Stomach (tissue), 9 donors: ENCODE results near the gene SARS2. TPM values are rescaled to one million over a fixed set of nuclear protein-coding genes. Genes with fewer than 3 reads are reported as not detected.

ENCODE experiments used
- DNase-seq, 2 donors: peaks; one replicate each; pipeline versions ENCODE4 v3.0.0 to v3.0.0-alpha.2; 2013 to 2019
- H3K27ac ChIP-seq, 5 donors: fragments of 200-600 bp in 4 of 5; sonication (generic) in 4 of 5; one replicate each; pipeline ENCODE4 v1.5.1; 2013 to 2019; ENCODE audit warnings: mild to moderate bottlenecking in 1 of 5, moderate library complexity in 1 of 5
- H3K27me3 ChIP-seq, 3 donors: fragments of 200-600 bp; sonication (generic); one replicate each; pipeline ENCODE4 v1.5.1; 2017 to 2019; ENCODE audit warnings: mixed run types in 1 of 3
- H3K36me3 ChIP-seq, 4 donors: fragments of 200-600 bp; sonication (generic); 1 replicate in 3 of 4; 2 replicates in 1 of 4; pipeline ENCODE4 v1.5.1; 2016 to 2019
- H3K4me1 ChIP-seq, 4 donors: fragments of 200-600 bp; sonication (generic); one replicate each; pipeline ENCODE4 v1.5.1; 2016 to 2019
- H3K4me3 ChIP-seq, 4 donors: fragments of 200-600 bp; sonication (generic) in 3 of 4; one replicate each; pipeline ENCODE4 v1.5.1; 2016 to 2019; ENCODE audit warnings: mild to moderate bottlenecking in 1 of 4
- H3K9me3 ChIP-seq, 4 donors: fragments of 200-600 bp; sonication (generic); one replicate each; pipeline ENCODE4 v1.5.1; 2016 to 2019
- EP300 ChIP-seq: sonication (generic); formaldehyde crosslinking; IDR thresholded peaks from one replicate; pipeline ENCODE4 v1.6.1; 2017; ENCODE audit warnings: antibody characterized with exemption
- POLR2A ChIP-seq, 4 donors: fragments of 450-650 bp; IDR thresholded peaks; one replicate each; pipeline ENCODE4 v1.6.1; 2016; ENCODE audit warnings: antibody characterized with exemption in 4 of 4, control low read depth in 2 of 4, mild to moderate bottlenecking in 1 of 4, moderate library complexity in 1 of 4
- POLR2AphosphoS5 ChIP-seq, 3 donors: sonication (generic); formaldehyde crosslinking; IDR thresholded peaks; one replicate each; pipeline ENCODE4 v1.6.1; 2016; ENCODE audit warnings: antibody characterized with exemption in 3 of 3
- WGBS, 5 donors: extraction: QIAGEN DNeasy Blood & Tissue Kit in 3 of 5; methylation state at CpG; one replicate each; pipeline versions ENCODE4 v1.1.5 to v1.1.7; 2013 to 2018; 5-methylcytosine and 5-hydroxymethylcytosine counted together
- intact Hi-C: fragments of 100-400 bp; cut with DNase I; formaldehyde crosslinking; loops from one replicate; pipeline ENCODE4 v1.15.1; 2023; ENCODE audit warnings: low total_unique reads
- polyA plus RNA-seq, 3 donors: library from polyadenylated mRNA; stranded (reverse); fragments of 200-250 nt; gene quantifications; one replicate each; pipeline ENCODE4 v1.2.3, GENCODE V29; 2013
- total RNA-seq, 5 donors: library from RNA; depleted of rRNA; stranded (reverse); fragments of >200 nt; gene quantifications; one replicate each; pipeline versions ENCODE4 v1.1.0 to v1.2.3, GENCODE V29; 2014 to 2016
- TF ChIP-seq, protein P1 (sequence below), 7 experiments: fragments of 450-650 bp in 4 of 7; fragments of 200-600 bp in 3 of 7; sonication (generic) in 3 of 7; IDR thresholded peaks; one replicate each; pipeline ENCODE4 v1.5.1; 2016 to 2019; ENCODE audit warnings: antibody characterized with exemption in 7 of 7, control low read depth in 2 of 7, mild to moderate bottlenecking in 1 of 7
- donor health status: healthy with polysubstance abuse.
- donor health status: Bipolar disorder and iron deficiency.
- donor health status: healthy.

The SARS2 gene
- total and polyA plus RNA-seq, 8 donors, result 4.9 to 59.4 (median 27.7) TPM; not detected in 1

DNA sequence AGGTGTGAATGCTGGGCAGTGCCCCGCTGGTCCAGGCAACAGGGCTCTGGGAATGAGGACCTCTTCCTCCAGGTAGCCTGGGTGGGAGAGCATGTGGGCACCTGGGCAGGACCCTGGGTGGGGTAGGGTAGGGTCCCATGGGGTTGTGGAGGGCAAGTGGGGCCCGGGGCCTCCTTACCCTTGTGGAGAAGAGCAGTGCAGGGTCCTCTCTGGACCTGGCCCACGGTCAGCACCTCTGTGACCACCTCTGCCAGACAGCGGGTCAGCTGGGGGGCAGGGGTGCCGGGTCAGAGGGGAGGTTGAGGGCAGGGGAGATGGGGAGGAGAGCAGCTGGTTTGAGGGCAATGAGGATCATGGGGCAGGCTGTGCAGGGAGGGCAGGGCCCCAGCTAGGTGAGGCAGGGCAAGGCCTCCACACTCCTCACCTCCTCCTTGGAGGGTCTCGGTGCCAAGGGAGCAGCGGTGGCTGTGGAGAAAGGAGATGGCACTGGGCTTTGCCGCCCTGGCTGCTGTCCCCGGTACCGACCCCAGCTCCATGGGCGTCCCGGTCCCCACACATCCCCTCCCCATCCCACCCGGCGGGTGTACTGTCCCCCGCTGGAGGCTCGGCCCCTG, 19.1 kb downstream of the SARS2 start:
- H3K27me3 ChIP-seq, result peaks cover 0 to 18% (median 12%) of the 10 kb centered on the region in 3 donors
- H3K4me3 ChIP-seq, result no peak overlapping the region
- intact Hi-C loops, result no loop called here
- H3K9me3 ChIP-seq, result no peaks in the 10 kb centered on the region
- no peak overlapping the region for H3K27ac ChIP-seq
- peaks cover 18 to 43% (median 36%) of the 10 kb centered on the region in 4 donors for H3K36me3 ChIP-seq
- WGBS, 5 donors, result 57 to 62% (median 60%) methylated on average over 10 to 16 of the region's 16 CpGs
- no peak for TF ChIP-seq POLR2A (IDR thresholded peaks at IDR 0.05)
- no peak for DNase-seq
- H3K4me1 ChIP-seq, result peaks cover 0 to 6% (median 0%) of the 10 kb centered on the region in 4 donors

DNA sequence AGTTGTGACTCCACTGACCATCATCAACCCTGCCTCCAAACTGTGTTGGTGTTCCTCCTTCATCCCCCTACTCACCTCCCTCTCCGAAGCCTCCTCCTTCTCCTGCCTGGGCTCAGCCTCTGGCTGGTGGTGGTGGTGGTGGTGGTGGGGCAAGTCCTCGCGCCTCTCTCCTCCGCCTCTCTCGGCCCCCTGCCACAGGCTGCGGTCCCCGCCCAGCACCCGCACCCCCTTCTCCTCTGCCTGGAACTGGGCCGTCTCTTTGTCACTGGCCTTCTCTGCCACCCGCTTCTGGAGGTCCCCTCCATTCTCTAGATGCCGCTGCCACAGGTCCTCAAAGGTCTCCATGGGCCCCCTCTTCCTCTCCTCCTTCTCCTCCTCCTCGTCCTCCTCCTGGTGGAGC, 20.1 kb downstream of the SARS2 start:
- 90 to 96% (median 94%) methylated on average over 10 to 12 of the region's 12 CpGs for WGBS, 5 donors
- intact Hi-C loops, result no loop called here
- H3K36me3 ChIP-seq, result peaks cover 22 to 46% (median 41%) of the 10 kb centered on the region in 4 donors

DNA sequence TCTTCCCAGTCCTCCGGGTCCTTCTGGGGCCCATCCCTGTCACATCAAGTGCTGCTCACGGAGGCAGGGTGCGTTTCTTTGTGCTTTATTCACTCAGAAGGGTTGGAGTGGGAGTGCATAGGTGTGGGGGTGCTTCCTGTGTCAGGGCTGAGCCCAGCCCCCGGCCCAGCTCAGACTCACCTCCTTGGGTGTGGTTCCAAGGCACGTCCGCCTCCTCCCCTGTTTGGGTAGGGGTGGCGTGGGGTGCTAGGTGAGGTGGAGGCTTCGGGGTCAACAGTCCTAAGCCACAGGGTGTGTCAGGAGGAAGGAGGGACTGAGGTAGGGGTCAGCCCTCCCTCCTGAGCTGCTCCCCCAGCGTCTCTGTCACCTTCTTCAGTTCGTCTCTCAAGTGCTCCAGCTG, 21.7 kb downstream of the SARS2 start:
- TF ChIP-seq POLR2AphosphoS5 (IDR thresholded peaks at IDR 0.05) (no peak), EP300 (no peak), POLR2A (IDR thresholded peaks at IDR 0.05) (no peak)
- TF ChIP-seq, protein P1, sequence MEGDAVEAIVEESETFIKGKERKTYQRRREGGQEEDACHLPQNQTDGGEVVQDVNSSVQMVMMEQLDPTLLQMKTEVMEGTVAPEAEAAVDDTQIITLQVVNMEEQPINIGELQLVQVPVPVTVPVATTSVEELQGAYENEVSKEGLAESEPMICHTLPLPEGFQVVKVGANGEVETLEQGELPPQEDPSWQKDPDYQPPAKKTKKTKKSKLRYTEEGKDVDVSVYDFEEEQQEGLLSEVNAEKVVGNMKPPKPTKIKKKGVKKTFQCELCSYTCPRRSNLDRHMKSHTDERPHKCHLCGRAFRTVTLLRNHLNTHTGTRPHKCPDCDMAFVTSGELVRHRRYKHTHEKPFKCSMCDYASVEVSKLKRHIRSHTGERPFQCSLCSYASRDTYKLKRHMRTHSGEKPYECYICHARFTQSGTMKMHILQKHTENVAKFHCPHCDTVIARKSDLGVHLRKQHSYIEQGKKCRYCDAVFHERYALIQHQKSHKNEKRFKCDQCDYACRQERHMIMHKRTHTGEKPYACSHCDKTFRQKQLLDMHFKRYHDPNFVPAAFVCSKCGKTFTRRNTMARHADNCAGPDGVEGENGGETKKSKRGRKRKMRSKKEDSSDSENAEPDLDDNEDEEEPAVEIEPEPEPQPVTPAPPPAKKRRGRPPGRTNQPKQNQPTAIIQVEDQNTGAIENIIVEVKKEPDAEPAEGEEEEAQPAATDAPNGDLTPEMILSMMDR (IDR thresholded peaks at IDR 0.05), result no peak
- no peak for DNase-seq
- Histone ChIP-seq H3K27ac (no peak overlapping the region), H3K27me3 (peaks cover 0 to 18% (median 12%) of the 10 kb centered on the region in 3 donors), H3K36me3 (peaks cover 33 to 52% (median 49%) of the 10 kb centered on the region in 4 donors), H3K4me1 (peaks cover 0 to 6% (median 0%) of the 10 kb centered on the region in 4 donors), H3K4me3 (no peak overlapping the region), H3K9me3 (no peaks in the 10 kb centered on the region)
- WGBS, 5 donors, result 58 to 73% (median 71%) methylated on average over 8 to 10 of the region's 10 CpGs
- intact Hi-C loops, result no loop called here

More for the DNA sequence above, 20.1 kb downstream of the SARS2 start:
- Histone ChIP-seq H3K4me3 (no peak overlapping the region), H3K27ac (no peak overlapping the region), H3K4me1 (peaks cover 0 to 6% (median 0%) of the 10 kb centered on the region in 4 donors), H3K27me3 (peaks cover 0 to 18% (median 12%) of the 10 kb centered on the region in 3 donors), H3K9me3 (no peaks in the 10 kb centered on the region)
- no peak for DNase-seq
- TF ChIP-seq POLR2A (IDR thresholded peaks at IDR 0.05) (no peak), POLR2AphosphoS5 (IDR thresholded peaks at IDR 0.05) (no peak), EP300 (no peak)
- TF ChIP-seq, protein P1 (IDR thresholded peaks at IDR 0.05), result no peak

DNA sequence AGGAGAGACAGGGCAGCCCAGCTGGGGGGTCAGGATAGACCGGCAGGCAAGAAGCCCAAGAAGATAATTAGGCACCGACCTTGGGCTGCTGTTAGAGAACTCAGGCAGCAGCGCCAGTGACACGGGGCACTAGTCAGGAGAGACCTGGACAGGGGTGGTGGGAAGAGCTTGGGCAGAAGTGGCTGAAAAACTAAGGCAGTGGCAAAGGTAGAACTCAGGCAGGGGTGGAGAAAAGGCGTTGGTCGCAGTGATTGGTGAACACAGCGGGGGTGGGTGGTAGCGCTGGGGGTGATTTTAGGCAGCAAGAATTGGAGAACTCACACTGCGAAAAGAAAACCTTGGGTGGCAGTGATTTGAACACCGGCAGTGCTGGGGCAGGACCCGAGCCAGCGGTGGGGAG, 22.9 kb downstream of the SARS2 start:
- Histone ChIP-seq H3K27me3 (peaks cover 0 to 18% (median 12%) of the 10 kb centered on the region in 3 donors), H3K4me1 (peaks cover 0 to 12% (median 0%) of the 10 kb centered on the region in 4 donors), H3K36me3 (peaks cover 33 to 55% (median 49%) of the 10 kb centered on the region in 4 donors), H3K27ac (no peak overlapping the region), H3K9me3 (no peaks in the 10 kb centered on the region), H3K4me3 (no peak overlapping the region)
- DNase-seq, result no peak
- intact Hi-C loops, result no loop called here
- TF ChIP-seq EP300, result no peak
- no peak for TF ChIP-seq POLR2A (IDR thresholded peaks at IDR 0.05)
- no peak for TF ChIP-seq POLR2AphosphoS5 (IDR thresholded peaks at IDR 0.05)
- TF ChIP-seq, protein P1 (IDR thresholded peaks at IDR 0.05), result no peak
- 93 to 97% (median 96%) methylated on average over 12 of the region's 12 CpGs for WGBS, 5 donors

DNA sequence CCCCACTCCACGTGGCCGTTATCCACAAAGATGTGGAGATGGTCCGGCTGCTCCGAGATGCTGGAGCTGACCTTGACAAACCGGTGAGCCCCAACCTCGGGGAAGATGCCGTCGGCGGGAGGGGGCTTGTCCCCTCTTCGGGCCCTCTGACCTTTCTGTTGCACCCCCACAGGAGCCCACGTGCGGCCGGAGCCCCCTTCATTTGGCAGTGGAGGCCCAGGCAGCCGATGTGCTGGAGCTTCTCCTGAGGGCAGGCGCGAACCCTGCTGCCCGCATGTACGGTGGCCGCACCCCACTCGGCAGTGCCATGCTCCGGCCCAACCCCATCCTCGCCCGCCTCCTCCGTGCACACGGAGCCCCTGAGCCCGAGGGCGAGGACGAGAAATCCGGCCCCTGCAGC, 23.3 kb downstream of the SARS2 start:
- H3K4me3 ChIP-seq, result no peak overlapping the region
- 88 to 97% (median 94%) methylated on average over 21 to 29 of the region's 29 CpGs for WGBS, 5 donors
- no peaks in the 10 kb centered on the region for H3K9me3 ChIP-seq
- DNase-seq, result no peak
- H3K27me3 ChIP-seq, result peaks cover 0 to 15% (median 11%) of the 10 kb centered on the region in 3 donors
- TF ChIP-seq, protein P1 (IDR thresholded peaks at IDR 0.05), result no peak
- TF ChIP-seq POLR2AphosphoS5 (IDR thresholded peaks at IDR 0.05), result no peak
- TF ChIP-seq EP300, result no peak
- no peak for TF ChIP-seq POLR2A (IDR thresholded peaks at IDR 0.05)
- H3K36me3 ChIP-seq, result peaks cover 33 to 55% (median 49%) of the 10 kb centered on the region in 4 donors
- intact Hi-C loops, result no loop called here
- H3K27ac ChIP-seq, result no peak overlapping the region
- H3K4me1 ChIP-seq, result peaks cover 0 to 12% (median under 1%) of the 10 kb centered on the region in 4 donors
